ENCODE results near the gene CKMT2. TPM values are rescaled to one million over a fixed set of nuclear protein-coding genes. Genes with fewer than 3 reads are reported as not detected.
"Not testable (repeated sequence)": the region's sequence is repeated elsewhere in the genome, so short reads cannot be mapped to it uniquely, and the experiment has no call there.

Gene CKMT2
- total and polyA plus RNA-seq, 9 donors, result 6.2 to 28.3 (median 12.6) TPM

- Histone ChIP-seq H3K27me3 (no peaks in the 10 kb centered on the region), H3K9me3 (no peaks in the 10 kb centered on the region), H3K4me1 (ENCODE audit: insufficient read depth) (peaks cover 1% of the 10 kb centered on the region), H3K36me3 (no peaks in the 10 kb centered on the region), H3K27ac (no peak overlapping the region), H3K4me3 (no peak overlapping the region)
- DNase-seq, result no peak
- 64 to 69% (median 64%) methylated on average over 3 of the region's 3 CpGs for WGBS, 3 donors
- no peak for TF ChIP-seq EP300 (IDR thresholded peaks at IDR 0.05)
- no peak for TF ChIP-seq POLR2A (IDR thresholded peaks at IDR 0.05)
- intact Hi-C loops (cut with DNase I), result no loop called here
Measured at GRCh38 chr5:81268521-81269196, 35.5 kb downstream of the CKMT2 start.

- H3K4me1 ChIP-seq (ENCODE audit: insufficient read depth), result peaks cover 1% of the 10 kb centered on the region
- 95 to 96% (median 95%) methylated on average over 8 of the region's 8 CpGs for WGBS, 3 donors
- TF ChIP-seq EP300 (IDR thresholded peaks at IDR 0.05) (no peak), CTCF (IDR thresholded peaks at IDR 0.05) (no peak), POLR2A (IDR thresholded peaks at IDR 0.05) (no peak)
- no peak overlapping the region for H3K4me3 ChIP-seq
- no peaks in the 10 kb centered on the region for H3K9me3 ChIP-seq
- no peaks in the 10 kb centered on the region for H3K27me3 ChIP-seq
- no peak for DNase-seq
- H3K27ac ChIP-seq, result no peak overlapping the region
- intact Hi-C loops (cut with DNase I), result no loop called here
- H3K36me3 ChIP-seq, result no peaks in the 10 kb centered on the region
Measured at GRCh38 chr5:81269751-81270393, 36.8 kb downstream of the CKMT2 start.

GRCh38 chr5:81270394-81271027, 37.4 kb downstream of the CKMT2 start:
- H3K4me3 ChIP-seq; H3K27ac ChIP-seq; DNase-seq; intact Hi-C loops (cut with DNase I); H3K36me3 ChIP-seq; H3K27me3 ChIP-seq; H3K4me1 ChIP-seq (ENCODE audit: insufficient read depth); H3K9me3 ChIP-seq: not testable (repeated sequence)
- 98 to 100% (median 100%) methylated on average over 2 of the region's 2 CpGs for WGBS, 3 donors

GRCh38 chr5:81283976-81284375, 50.9 kb downstream of the CKMT2 start:
- 94 to 100% (median 100%) methylated on average over 1 of the region's 1 CpG for WGBS, 3 donors

More at GRCh38 chr5:81283976-81284375, 50.9 kb downstream of the CKMT2 start:
- H3K36me3 ChIP-seq, result no peaks in the 10 kb centered on the region
- H3K4me1 ChIP-seq (ENCODE audit: insufficient read depth), result no peaks in the 10 kb centered on the region
- no peak for TF ChIP-seq POLR2A (IDR thresholded peaks at IDR 0.05)
- no peak for TF ChIP-seq CTCF (IDR thresholded peaks at IDR 0.05)
- TF ChIP-seq EP300 (IDR thresholded peaks at IDR 0.05), result no peak
- intact Hi-C loops (cut with DNase I), result no loop called here
- DNase-seq, result no peak
- no peak overlapping the region for H3K4me3 ChIP-seq
- no peaks in the 10 kb centered on the region for H3K27me3 ChIP-seq
- no peak overlapping the region for H3K27ac ChIP-seq
- no peaks in the 10 kb centered on the region for H3K9me3 ChIP-seq

Data from ovary (tissue), 9 donors.